ENCODE data around the gene BSX. TPM values are rescaled to one million over a fixed set of nuclear protein-coding genes. Genes with fewer than 3 reads are reported as not detected.

Gene BSX
- total RNA-seq, 2 experiments from 2014 or later: not detected

DNA sequence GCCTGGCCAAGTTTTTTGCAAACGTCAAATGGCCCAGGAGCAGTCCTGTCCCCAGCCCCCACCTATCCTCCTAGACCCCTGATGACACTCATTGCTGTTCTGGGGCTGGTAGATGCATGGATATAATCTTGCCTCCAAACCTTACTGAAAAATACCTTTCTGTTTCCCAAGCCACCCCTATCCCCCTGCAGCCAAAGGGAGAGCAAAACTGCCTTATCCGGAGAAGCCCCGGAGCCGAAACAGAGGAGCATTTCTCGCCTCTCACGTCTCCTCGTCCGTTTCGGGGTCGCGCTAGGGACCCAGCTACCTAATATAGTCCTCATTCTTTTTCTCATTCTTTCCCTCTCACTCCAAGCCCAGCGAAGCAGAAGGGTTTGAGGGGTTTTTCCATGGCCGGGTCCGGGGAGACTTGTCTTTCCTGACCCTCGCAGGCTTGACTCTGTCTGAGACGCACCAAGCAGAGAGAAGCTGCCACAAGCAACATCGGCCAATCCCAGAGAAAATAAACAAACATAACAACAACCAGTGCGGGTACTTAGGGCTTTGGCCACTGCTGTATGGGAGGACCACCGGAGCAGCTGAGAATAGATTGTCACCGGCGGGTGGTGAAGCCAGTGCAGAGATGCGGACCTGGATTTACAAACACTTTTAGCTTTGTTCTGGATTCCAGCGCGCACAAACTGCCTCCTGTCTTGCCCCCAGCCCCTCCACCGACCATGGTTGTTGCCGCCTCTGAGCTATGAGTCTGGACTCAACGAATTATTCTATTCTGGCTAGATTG is 1.6 kb downstream of the BSX start:
- CTCF ChIA-PET: no interaction called here
- POLR2A ChIA-PET: no interaction called here
- peaks cover 2% of the 10 kb centered on the region for H3K9me3 Mint-ChIP-seq
- H3K27ac Mint-ChIP-seq: peak overlapping the region; percentile 23
- no peak for DNase-seq
- H3K27me3 Mint-ChIP-seq: peaks cover 92% of the 10 kb centered on the region
- peaks cover 25% of the 10 kb centered on the region for H3K4me1 Mint-ChIP-seq
- H3K4me3 Mint-ChIP-seq: no peak overlapping the region
- H3K36me3 Mint-ChIP-seq (ENCODE audit: low read depth): peaks cover 17% of the 10 kb centered on the region

DNA sequence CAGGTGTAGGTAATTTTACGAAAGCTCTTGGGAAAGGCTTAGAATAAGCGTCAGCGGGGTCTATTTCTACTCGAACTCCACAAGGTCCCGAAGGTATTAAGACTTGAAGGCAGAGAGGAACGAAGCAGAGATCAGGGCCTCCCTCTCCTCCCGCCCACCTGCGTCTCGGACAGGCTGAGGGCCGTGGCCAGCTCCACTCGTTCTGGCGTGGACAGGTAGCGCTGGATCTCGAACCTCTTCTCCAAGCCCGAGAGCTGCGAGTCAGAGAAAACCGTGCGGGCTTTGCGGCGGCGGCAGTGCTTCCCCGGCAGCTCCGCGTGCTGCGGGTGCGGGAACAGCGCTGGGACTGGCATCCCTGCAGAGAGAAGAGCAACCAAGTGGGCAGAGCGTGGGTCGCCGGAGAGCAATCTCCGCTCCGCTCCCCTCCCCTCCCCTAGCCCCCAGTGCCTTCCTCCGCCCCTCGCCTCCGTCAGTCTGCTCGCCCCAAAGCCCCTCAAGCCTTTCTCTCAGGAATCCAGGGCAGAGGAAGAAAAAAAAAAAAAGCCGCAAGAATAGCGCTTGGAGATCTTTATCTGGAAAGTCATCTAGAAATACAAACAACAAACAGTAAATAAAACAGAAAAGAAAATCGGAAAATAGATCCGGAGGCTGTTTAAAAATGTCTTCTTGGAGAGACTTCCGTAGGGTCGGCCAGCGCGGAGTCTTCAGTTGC is 2.4 kb downstream of the BSX start:
- Mint-ChIP-seq H3K9me3 (peaks cover 2% of the 10 kb centered on the region), H3K27me3 (peaks cover 90% of the 10 kb centered on the region), H3K27ac (no peak overlapping the region), H3K36me3 (ENCODE audit: low read depth) (peaks cover 17% of the 10 kb centered on the region), H3K4me3 (no peak overlapping the region), H3K4me1 (peaks cover 22% of the 10 kb centered on the region)
- ChIA-PET POLR2A (no interaction called here), CTCF (interaction anchor here (0.6 kb wide), 1 partner anchor 42 kb away, joined by 3 read pairs; no protein-coding TSS in a partner anchor)
- DNase-seq: no peak

DNA sequence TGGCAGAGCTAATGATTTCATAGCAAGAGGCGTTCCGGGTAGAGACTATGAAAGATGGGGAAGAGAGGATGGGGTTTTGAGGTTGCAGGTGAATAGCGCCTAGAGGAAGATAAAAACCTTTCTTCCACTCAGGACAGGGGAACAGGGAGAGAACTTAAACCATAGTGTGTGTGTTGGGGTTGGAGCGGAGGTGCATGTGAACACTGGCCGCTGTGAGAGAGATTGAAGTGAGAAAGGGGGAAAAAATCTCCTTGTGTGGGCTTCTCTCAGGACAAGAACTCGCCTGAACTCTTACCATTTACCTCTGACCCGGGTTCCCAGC is 3.4 kb downstream of the BSX start:
- Mint-ChIP-seq H3K27ac (no peak overlapping the region), H3K27me3 (peaks cover 89% of the 10 kb centered on the region), H3K9me3 (peaks cover 2% of the 10 kb centered on the region), H3K4me1 (peaks cover 16% of the 10 kb centered on the region), H3K4me3 (no peak overlapping the region), H3K36me3 (ENCODE audit: low read depth) (peaks cover 17% of the 10 kb centered on the region)
- ChIA-PET POLR2A (no interaction called here), CTCF (no interaction called here)
- no peak for DNase-seq

DNA sequence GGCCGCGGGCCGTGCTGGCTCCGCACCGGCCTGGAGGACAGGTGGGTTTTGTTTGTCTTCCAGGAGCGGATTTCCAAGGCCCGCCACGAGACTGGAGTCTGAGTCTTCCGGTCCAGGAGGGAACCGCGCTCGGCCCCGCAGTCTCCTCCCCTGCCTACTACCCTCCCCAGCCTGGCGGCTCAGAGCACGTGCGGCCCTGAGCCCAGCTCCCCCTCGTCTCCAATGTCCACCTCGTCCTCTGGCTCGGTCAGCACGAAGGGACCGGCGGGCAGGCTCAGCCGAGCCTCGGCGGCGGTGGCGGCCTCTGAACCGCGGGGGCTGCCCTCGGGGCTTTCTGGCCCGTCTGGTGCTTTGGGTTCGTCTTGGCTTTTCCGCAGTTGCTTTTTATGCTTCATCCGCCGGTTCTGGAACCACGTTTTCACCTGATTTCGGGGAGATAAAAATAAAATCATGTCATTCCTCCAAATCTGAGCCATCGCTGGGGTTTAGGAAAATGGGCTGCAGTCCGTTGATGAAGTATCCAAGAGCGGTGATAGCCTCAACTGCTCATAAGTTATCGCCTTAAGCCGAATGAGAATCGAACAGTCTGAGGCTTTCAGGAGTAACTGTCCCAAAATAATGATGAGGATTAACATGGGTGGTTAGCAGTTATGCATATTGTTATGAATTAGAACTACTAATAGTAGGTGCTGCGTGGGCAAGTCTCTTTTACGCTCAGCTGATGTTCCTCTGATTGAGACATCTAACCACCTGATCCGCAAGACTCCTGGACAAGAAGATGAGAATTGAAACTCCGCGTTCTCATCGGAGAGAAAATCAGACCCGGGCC is 4.0 kb downstream of the BSX start:
- no peak for DNase-seq
- ChIA-PET CTCF (no interaction called here), POLR2A (no interaction called here)
- no peak overlapping the region for H3K27ac Mint-ChIP-seq
- H3K27me3 Mint-ChIP-seq: peaks cover 87% of the 10 kb centered on the region
- H3K9me3 Mint-ChIP-seq: peaks cover 2% of the 10 kb centered on the region
- H3K4me3 Mint-ChIP-seq: no peak overlapping the region
- H3K36me3 Mint-ChIP-seq (ENCODE audit: low read depth): peaks cover 17% of the 10 kb centered on the region
- peaks cover 11% of the 10 kb centered on the region for H3K4me1 Mint-ChIP-seq

DNA sequence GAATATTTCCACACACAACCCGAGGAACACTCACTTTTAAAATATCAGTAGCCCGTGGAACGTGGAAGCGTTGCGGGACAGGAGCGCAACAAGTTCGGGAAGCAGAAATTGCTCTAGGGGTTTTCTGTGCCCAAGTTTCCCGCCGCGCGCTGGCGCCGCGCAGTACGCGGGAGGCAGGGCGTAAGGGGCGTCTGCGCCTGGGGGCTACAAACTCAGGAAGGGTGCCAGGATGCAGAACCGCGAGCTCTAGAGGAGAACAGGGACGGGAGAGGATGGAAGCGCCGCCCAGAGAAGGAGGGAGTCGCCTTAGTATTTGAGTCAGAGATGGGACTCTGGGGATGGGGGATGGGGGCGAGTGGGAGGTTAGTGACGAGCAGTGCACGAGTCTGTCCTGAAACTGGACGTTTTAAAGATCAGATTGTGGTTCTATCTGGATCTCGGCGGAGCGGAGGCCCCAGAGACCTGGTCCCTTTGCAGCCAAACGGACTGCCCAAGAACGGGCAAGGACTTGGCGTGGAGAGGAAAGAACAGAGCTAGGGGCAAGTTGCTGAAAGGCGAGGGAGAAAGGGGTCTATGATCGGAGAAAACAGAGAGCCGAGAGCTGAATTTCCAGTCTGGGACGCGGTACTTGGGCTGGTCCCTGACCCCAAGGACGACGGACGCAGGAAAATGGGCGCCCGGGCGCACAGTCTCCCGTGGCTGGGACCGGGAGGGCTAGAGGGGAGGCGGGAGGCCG is 4.7 kb downstream of the BSX start:
- H3K27me3 Mint-ChIP-seq: peaks cover 83% of the 10 kb centered on the region
- peaks cover 17% of the 10 kb centered on the region for H3K36me3 Mint-ChIP-seq (ENCODE audit: low read depth)
- peaks cover 11% of the 10 kb centered on the region for H3K4me1 Mint-ChIP-seq
- CTCF ChIA-PET: no interaction called here
- no peak for DNase-seq
- H3K9me3 Mint-ChIP-seq: peaks cover 2% of the 10 kb centered on the region
- H3K4me3 Mint-ChIP-seq: no peak overlapping the region
- H3K27ac Mint-ChIP-seq: no peak overlapping the region
- POLR2A ChIA-PET: no interaction called here

DNA sequence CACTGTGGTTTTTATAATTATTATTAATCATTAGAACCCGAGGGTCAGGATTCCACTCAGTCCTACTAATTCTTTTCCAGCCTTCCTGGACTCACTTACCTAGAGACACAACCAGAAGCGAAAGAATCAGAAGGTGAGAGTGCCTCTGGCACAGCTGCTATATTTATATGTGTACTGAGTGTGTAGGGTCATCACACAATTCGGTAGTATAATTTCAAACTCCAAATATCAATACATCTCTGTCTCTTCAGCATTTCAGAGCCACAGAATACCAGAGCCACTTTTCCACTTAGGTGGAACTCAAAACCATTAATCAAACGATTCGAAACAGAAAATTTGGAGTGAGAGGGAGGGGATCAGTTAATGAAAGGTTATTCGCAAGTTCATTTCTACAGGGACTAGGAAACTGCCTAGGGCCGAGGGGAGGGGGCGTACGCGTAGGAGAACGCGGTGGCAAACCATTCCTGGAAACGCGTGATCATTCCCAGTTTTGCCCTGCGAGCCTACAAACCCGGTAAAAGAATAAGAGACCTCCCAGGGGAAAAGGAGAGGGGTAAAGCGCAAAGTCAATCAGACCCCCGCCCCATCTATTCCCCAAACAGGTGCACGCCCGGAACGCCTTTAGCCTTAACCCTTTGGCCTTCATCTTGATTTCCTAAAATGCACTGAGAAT is 5.4 kb downstream of the BSX start:
- Mint-ChIP-seq H3K36me3 (ENCODE audit: low read depth) (peaks cover 17% of the 10 kb centered on the region), H3K4me3 (no peak overlapping the region), H3K9me3 (peaks cover 2% of the 10 kb centered on the region), H3K27ac (peak overlapping the region; percentile 41), H3K4me1 (peaks cover 11% of the 10 kb centered on the region), H3K27me3 (peaks cover 78% of the 10 kb centered on the region)
- ChIA-PET POLR2A (no interaction called here), CTCF (no interaction called here)
- no peak for DNase-seq

DNA sequence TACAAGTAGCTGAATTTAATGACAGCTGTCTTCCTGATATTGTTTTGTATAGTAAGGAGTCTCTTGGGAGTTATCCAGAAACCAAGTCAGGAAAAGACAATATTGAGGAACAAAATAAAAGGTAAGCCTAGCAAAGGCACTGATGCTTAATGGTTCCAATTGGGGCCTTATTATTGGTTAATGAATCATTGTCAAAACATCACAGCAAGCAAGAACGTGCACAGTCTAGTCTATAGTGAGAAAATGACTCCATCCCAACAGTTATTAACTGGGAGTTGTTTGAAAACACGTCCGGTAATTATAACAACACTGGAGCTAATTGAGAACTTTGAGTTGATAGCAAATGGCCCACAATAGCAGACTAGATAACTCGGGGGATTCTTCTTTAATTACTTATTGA is 17.7 kb downstream of the BSX start:
- Mint-ChIP-seq H3K36me3 (ENCODE audit: low read depth) (no peaks in the 10 kb centered on the region), H3K4me3 (no peak overlapping the region), H3K9me3 (no peaks in the 10 kb centered on the region), H3K27ac (no peak overlapping the region), H3K4me1 (no peaks in the 10 kb centered on the region), H3K27me3 (peaks cover 31% of the 10 kb centered on the region)
- CTCF ChIA-PET: no interaction called here
- DNase-seq: no peak
- POLR2A ChIA-PET: no interaction called here

DNA sequence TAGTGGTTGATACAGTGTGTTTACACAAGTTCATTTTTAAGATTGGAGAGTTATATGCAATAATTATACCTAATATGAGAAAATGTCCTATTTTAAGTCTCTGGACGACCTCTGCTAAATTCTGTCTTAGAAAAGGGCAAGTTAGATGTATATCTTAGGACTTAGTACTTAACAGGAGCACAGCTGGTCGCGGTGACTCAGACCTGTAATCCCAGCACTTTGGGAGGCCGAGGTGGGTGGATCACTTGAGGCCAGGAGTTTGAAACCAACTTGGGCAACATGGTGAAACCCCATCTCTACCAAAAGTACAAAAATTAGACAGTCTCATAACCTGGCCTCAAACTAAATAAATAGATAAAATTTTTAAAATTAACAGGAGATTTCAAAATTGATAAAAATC is 27.2 kb downstream of the BSX start:
- ChIA-PET POLR2A (no interaction called here), CTCF (no interaction called here)
- DNase-seq: no peak
- Mint-ChIP-seq H3K27me3 (no peaks in the 10 kb centered on the region), H3K36me3 (ENCODE audit: low read depth) (no peaks in the 10 kb centered on the region), H3K4me3 (no peak overlapping the region), H3K27ac (no peak overlapping the region), H3K9me3 (no peaks in the 10 kb centered on the region), H3K4me1 (no peaks in the 10 kb centered on the region)

DNA sequence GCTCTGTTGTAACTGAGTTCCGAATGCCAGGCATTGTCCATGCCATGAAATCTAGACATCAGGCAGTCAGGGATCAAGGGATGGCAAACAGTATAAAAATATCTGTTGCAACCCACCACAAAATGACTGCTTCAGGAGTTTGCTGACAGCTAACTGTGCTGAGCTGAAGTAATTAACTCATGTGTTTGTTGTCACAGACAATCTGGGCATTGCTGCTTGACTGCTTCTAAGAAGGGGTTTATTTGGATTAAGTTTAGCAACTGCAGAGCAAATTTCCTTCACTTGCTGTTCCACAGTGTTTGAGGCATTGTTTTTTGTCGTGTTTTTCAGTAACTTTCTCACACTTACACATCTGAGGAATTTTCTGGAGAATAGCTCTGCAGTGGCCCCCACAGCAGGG is 30.4 kb downstream of the BSX start:
- no peak overlapping the region for H3K27ac Mint-ChIP-seq
- H3K4me1 Mint-ChIP-seq: peaks cover 3% of the 10 kb centered on the region
- DNase-seq: no peak
- no peak overlapping the region for H3K4me3 Mint-ChIP-seq
- POLR2A ChIA-PET: no interaction called here
- H3K9me3 Mint-ChIP-seq: no peaks in the 10 kb centered on the region
- H3K36me3 Mint-ChIP-seq (ENCODE audit: low read depth): no peaks in the 10 kb centered on the region
- no peaks in the 10 kb centered on the region for H3K27me3 Mint-ChIP-seq
- CTCF ChIA-PET: interaction anchor here (1.3 kb wide), 1 partner anchor 103 kb away, joined by 3 read pairs; no protein-coding TSS in a partner anchor

DNA sequence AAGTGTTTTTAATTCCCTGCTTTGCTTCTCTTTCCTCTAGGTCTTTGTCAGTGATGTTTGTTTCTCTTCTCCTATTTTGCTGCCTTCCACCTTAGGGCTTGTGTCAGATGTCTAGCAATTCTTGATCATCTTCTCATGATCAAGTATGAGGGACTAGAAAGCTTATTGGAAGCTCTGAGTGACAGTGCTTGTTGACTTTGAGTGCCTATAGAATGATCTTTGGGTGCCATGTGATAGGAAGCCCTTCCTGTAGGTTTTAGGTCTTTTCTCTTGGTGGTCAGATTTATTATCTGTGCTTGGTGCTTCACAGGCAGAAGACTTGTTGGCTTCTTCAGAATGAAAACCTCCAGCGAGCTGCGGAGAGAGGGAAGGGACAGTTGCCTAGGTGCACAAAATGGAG is 43.1 kb downstream of the BSX start:
- H3K9me3 Mint-ChIP-seq: no peaks in the 10 kb centered on the region
- CTCF ChIA-PET: interaction anchor here (0.7 kb wide), 1 partner anchor 58 kb away, joined by 3 read pairs; no protein-coding TSS in a partner anchor

DNA sequence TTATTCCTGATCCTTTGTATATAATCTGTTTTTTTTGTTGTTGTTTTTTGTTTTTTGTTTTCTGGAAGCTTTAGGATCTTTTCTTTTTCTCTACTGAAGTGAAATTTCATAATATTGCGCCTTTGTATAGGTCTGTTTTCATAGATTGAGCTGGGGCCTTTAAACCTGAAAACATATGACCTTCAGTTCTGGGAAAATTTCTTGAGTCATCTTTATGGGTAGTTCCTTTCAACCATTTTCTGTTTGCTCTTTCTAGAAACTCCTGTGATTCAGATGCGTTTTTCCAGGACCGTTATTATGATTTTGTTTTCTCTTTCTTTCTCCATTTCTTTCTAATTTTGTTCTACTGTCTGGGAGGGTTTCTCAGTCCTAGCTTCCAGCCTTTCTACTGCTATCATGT is 43.7 kb downstream of the BSX start:
- DNase-seq: no peak
- Mint-ChIP-seq H3K36me3 (ENCODE audit: low read depth) (no peaks in the 10 kb centered on the region), H3K4me1 (no peaks in the 10 kb centered on the region)

More for the DNA sequence above, 43.1 kb downstream of the BSX start:
- POLR2A ChIA-PET: interaction anchor here (1.0 kb wide), 1 partner anchor 119 kb away, joined by 3 read pairs; no protein-coding TSS in a partner anchor
- DNase-seq: no peak
- H3K36me3 Mint-ChIP-seq (ENCODE audit: low read depth): no peaks in the 10 kb centered on the region
- H3K4me1 Mint-ChIP-seq: no peaks in the 10 kb centered on the region
- no peak overlapping the region for H3K27ac Mint-ChIP-seq
- H3K4me3 Mint-ChIP-seq: no peak overlapping the region
- H3K27me3 Mint-ChIP-seq: no peaks in the 10 kb centered on the region

DNA sequence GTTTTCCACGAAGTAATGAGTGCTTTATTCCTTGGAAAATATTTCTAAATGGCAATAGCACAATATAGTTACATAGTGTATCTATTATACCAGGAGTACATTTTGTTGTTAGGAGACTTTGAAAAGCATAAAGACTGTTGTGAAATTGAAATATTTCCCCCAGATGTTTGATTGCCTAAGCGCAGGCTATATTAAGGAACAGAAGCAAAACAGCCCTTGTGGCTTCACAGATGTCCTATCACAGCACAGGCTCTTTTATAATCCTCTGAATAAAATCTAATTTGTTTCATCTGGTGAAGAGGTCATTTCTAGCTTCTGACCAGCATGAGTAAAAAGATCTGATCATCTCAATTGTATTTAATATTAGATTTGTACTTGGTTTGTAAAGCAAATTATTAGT is 48.2 kb downstream of the BSX start:
- Mint-ChIP-seq H3K27ac (no peak overlapping the region), H3K4me1 (no peaks in the 10 kb centered on the region), H3K36me3 (ENCODE audit: low read depth) (no peaks in the 10 kb centered on the region), H3K9me3 (no peaks in the 10 kb centered on the region), H3K27me3 (no peaks in the 10 kb centered on the region), H3K4me3 (no peak overlapping the region)
- ChIA-PET POLR2A (no interaction called here), CTCF (interaction anchor here (1.9 kb wide), 1 partner anchor 121 kb away, joined by 4 read pairs; no protein-coding TSS in a partner anchor)
- DNase-seq: no peak

More for the DNA sequence above, 43.7 kb downstream of the BSX start:
- Mint-ChIP-seq H3K27ac (no peak overlapping the region), H3K27me3 (no peaks in the 10 kb centered on the region), H3K9me3 (no peaks in the 10 kb centered on the region), H3K4me3 (no peak overlapping the region)
- ChIA-PET CTCF (no interaction called here), POLR2A (interaction anchor here (1.0 kb wide), 1 partner anchor 119 kb away, joined by 3 read pairs; no protein-coding TSS in a partner anchor)

Data from activated CD4-positive, alpha-beta memory T cell treated with anti-CD3 and anti-CD28 coated beads, Interleukin-2, amount 10 ng/mL, durations not matched to agents 7 days and 5 days (primary cell).